AG10803 (cell line): ENCODE data around the gene PARVA.

Source experiments
- DNase-seq: peaks from one replicate; pipeline ENCODE4 v3.0.0; 2010; ENCODE audit warnings: low read depth
- H3K4me3 ChIP-seq: 2 replicates; pipeline ENCODE4 v1.5.1; 2011; ENCODE audit warnings: mild to moderate bottlenecking, low read length, control low read depth
- CTCF ChIP-seq: conservative IDR thresholded peaks from 2 replicates; pipeline ENCODE4 v1.5.1; 2011; ENCODE audit warnings: mild to moderate bottlenecking, low read length, control low read depth, inconsistent platforms

Gene PARVA

GRCh38 chr11:12404436-12404835 lies 27.1 kb downstream of the PARVA start:
- no peak for DNase-seq
- no peak for TF ChIP-seq CTCF
- H3K4me3 ChIP-seq: no peak overlapping the region

GRCh38 chr11:12408156-12408770 lies 30.9 kb downstream of the PARVA start:
- no peak overlapping the region for H3K4me3 ChIP-seq
- DNase-seq: no peak
- TF ChIP-seq CTCF: no peak

GRCh38 chr11:12409621-12410005 lies 32.2 kb downstream of the PARVA start:
- H3K4me3 ChIP-seq: no peak overlapping the region
- peak; percentile 78 for DNase-seq

GRCh38 chr11:12410006-12410728 lies 32.8 kb downstream of the PARVA start:
- peak overlapping the region; percentile 22 for H3K4me3 ChIP-seq
- TF ChIP-seq CTCF: peak; percentile 51
- DNase-seq: peak; percentile 78

More at GRCh38 chr11:12409621-12410005, 32.2 kb downstream of the PARVA start:
- TF ChIP-seq CTCF: no peak

- H3K4me3 ChIP-seq: no peak overlapping the region
- DNase-seq: no peak
- no peak for TF ChIP-seq CTCF
Observed at GRCh38 chr11:12411393-12411792, 34.0 kb downstream of the PARVA start.

- DNase-seq: peak; percentile 97
- TF ChIP-seq CTCF: peak; percentile 93
- no peak overlapping the region for H3K4me3 ChIP-seq
Observed at GRCh38 chr11:12411806-12412727, 34.7 kb downstream of the PARVA start.
